GM12874 (cell line): Measurements from ENCODE around the gene NXPH4.
A peak's percentile ranks its signal among the peaks of the same experiment; 100 is the strongest.

Experiments
- TF ChIP-seq, protein P1 (sequence below): IDR thresholded peaks from 2 replicates; pipeline ENCODE4 v1.5.1; 2011; ENCODE audit warnings: low read depth, mild to moderate bottlenecking, control low read depth, low read length, moderate library complexity; ENCODE audit not compliant: insufficient read depth

The NXPH4 gene

GRCh38 chr12:57220770-57221168 is 4.2 kb downstream of the NXPH4 start:
- TF ChIP-seq, protein P1, sequence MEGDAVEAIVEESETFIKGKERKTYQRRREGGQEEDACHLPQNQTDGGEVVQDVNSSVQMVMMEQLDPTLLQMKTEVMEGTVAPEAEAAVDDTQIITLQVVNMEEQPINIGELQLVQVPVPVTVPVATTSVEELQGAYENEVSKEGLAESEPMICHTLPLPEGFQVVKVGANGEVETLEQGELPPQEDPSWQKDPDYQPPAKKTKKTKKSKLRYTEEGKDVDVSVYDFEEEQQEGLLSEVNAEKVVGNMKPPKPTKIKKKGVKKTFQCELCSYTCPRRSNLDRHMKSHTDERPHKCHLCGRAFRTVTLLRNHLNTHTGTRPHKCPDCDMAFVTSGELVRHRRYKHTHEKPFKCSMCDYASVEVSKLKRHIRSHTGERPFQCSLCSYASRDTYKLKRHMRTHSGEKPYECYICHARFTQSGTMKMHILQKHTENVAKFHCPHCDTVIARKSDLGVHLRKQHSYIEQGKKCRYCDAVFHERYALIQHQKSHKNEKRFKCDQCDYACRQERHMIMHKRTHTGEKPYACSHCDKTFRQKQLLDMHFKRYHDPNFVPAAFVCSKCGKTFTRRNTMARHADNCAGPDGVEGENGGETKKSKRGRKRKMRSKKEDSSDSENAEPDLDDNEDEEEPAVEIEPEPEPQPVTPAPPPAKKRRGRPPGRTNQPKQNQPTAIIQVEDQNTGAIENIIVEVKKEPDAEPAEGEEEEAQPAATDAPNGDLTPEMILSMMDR: no peak

DNA sequence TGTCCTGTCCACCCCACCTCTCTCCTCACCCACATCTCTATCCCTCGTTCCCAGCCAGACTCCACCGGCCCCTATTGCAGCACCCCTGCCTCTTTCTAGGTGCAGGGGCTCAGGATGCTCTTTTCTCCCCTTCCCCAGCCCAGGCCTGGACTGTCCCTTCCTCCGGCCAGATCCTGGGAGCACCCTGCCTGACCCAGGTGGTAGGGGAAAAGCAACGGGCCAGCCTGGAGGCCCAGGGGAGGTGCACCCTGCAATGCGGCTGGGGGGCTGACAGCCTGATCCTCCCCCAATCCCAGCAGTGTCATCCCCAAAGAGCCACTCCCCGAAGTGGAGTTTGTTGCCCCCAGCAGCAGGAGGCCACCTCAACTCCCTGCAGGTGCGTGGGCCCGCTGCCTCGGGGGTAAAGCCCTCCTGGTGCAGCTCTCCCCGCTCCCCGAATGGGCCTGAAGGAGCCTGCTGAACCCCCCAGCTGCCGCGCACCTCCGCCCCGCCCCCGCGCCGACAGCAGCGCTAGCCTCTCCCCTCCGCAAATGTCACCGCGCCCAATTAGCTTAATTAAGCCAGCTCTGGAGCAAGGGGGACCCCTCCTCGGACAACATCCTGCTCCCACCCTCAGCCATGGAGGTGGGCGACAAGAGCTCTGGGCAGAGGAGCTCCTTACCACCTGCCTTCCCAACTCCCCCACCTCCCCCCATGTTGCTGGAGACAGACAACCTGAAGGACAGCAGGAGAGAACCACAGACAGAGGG is 4.7 kb downstream of the NXPH4 start:
- TF ChIP-seq, protein P1: no peak

DNA sequence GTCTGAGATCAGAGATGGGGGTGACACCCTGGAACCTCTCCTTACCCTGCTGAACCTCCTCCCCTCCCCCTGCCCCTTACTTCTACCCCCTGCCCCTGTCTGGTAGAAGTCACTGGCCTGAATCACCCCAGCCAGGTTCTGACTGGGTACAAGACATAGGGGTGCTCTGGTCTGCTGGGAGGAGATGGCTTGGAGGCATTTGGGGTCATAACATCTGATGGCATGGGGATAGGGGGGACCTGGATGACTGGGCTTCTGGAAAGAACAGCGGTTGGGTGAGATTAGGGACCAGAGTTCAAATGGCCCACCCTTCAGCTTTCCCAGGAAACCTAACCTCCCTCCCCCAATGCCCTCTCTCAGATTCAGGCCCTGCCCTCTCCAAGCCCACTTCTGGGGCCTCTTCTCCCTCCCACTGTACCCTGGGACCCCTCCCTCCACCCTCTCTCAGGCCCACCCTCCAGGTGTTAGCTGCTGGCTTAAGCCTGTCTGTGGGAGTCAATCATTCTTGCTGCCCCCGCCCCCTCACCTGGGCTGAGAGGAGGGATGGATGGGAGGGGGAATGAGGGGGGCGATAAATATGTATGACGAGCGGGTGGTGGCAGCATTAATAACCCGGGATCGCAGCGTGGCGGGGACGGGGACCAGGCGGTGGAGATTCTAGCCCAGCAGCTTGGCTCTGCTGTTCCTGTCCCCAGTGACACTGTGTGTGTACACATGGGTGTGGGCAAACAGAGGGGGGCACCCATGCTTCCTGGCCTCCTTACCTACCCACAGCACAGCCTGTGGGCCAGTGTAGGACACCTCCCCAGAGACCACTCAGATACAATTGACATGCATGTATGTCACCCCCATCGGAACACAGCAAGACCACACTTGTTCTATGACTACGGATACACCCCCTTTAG is 5.9 kb downstream of the NXPH4 start:
- TF ChIP-seq, protein P1: no peak

DNA sequence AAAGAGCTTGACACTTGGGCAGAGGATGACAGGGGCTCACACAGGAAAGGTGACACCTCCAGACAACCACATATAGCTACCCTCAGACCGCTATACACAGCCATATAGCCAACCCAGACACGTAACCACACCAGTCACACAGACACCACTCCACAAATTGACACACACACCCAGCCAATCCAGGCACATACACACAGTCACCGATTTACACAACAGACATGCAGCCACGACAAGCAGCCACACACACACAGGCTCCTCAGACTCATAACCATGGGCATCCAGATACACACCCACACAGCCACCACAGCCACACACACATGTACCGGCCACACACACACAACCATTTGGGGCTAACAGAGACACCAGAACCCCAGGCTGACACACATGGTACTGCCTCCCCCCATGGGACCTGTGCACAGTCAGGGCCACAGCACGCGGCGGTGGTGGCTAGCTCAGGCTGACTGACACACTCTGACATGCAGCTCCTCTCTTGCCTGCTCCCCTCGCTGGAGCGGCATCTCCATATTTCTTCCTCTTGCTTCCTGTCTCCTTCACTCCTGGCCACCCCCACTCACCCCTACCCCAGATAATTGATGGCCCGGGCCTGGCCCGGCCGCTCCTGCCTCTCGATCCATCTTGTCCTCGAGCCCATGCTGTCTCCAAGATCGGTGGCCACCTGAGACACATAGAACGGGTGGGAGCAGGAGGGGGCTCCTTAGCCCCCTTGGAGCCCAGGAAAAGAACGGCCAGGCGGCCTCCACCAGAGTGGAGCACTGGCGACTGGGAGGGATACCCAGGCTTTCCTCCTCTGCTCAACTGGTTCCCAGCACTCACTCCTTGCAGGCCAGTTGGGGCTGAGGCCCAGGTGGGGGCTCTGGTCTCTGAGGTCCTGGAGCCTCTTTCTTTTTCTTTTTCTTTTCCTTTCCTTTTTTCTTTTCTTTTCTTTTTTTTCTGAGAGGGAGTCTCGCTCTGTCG is 6.9 kb downstream of the NXPH4 start:
- TF ChIP-seq, protein P1: no peak

GRCh38 chr12:57224278-57224972 is 7.8 kb downstream of the NXPH4 start:
- TF ChIP-seq, protein P1: no peak

GRCh38 chr12:57224973-57225679 is 8.5 kb downstream of the NXPH4 start:
- TF ChIP-seq, protein P1: peak; percentile 76
